Stimulated activated CD4-positive, alpha-beta T cell treated with anti-CD3 and anti-CD28 coated beads, TNF-alpha, amount 100 ng/mL, for 4 hours (primary cell): ENCODE data around the gene PLPP1.

ENCODE experiments used
- DNase-seq, 3 experiments: peaks; one replicate each; pipeline ENCODE4 v3.0.0-alpha.2; 2020; ENCODE audit warnings: low read depth in 3 of 3

PLPP1 gene

DNA sequence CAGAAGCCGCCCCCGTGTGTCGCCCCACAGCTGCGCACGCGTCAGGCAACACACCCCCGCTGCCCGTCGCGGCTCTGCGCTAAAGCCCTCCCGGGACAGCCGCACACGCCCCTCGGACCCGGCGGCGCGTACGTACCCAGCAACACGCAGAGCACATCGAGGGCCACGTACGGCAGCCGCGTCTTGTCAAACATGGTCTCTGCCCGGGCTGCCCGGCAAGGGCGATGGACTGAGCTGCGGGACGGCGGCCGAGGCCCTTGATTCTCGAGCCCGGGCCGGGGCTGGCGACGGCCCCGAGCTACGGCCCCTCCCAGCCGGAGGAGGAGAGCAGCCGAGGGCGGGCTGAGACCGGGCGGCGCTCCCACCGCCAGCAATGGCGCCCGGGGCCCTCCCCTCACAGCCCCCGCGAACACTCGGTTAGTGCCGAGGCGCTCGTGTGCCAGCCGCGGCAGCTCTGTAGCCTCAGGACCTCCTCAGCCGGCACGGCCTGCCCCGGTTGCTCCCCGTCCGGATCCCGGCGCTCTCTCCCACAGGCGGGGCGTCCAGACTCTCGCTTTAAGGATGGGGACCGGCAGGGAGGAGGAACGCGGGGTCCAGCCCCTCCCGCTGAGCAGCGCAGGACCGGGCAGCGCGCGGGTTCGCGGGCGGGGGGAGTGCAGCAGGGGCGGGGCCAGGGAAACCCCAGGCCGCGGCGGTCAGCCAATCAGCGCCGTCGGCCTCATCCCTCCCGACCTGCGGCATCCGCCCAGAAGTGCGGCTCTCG is at the start of gene PLPP1:
Gene PLPP1, minus strand, starts transcription at position 529 of the 763 bp plus-strand sequence. Its CDS starts 335 bp downstream, at position 194.
- DNase-seq: peak; percentile 71 to 74 (median 71)

- no peak for DNase-seq
Measured at GRCh38 chr5:55583578-55583977, 48.8 kb upstream of the PLPP1 start.

GRCh38 chr5:55582256-55582655 is 47.5 kb upstream of the PLPP1 start:
- DNase-seq: no peak

DNA sequence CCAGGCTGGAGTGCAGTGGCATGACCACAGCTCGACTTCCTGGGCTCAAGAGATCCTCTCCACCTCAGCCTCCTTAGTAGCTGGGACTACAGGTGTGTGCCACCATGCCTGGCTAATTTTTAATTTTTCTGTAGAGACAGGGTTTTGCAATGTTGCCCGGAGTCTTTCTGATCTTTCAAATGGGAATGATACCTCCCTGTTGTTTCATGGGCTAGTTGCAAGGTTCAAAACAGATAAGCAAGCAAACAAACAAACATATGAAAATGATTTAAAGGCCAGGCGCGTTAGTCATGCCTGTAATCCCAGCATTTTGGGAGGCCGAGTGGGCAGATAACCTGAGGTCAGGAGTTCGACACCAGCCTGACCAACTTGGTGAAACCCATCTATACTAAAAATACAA is 45.3 kb upstream of the PLPP1 start:
- DNase-seq: no peak

GRCh38 chr5:55578771-55579170 is 44.0 kb upstream of the PLPP1 start:
- no peak for DNase-seq

DNA sequence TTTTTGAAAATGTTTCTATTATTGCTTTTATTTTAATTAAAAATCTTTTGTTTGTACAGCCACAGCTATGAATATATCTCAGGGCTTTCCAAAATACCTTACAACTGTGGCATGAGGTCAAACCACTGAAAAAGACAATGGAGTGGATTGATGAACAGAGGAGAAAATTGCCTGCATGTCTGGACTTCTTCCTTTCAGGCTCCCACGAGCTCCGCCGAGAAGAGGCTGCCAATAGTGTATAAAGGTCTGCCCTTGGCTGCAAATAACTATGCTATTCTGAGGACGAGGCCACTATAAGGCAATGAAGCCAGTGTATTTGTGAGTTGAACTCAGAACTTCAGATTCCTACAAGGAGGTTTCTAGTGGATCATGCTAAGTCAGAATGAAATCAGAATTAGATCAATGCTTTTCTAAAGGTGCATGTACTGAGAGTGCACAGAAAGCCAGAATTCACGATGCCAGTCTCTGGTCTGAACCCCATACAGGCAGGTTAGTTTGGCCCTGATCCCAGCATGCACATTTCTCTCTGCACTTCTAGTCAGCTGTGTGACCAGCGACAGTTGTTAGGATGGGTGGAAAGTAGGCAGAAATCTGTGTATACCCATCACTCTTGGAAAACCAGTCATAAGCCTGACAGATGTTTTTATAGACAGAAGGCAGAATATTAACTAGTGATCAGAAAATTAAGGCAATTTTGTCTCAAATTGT is 42.7 kb upstream of the PLPP1 start:
- no peak for DNase-seq

GRCh38 chr5:55576661-55577060 is 41.9 kb upstream of the PLPP1 start:
- no peak for DNase-seq

DNA sequence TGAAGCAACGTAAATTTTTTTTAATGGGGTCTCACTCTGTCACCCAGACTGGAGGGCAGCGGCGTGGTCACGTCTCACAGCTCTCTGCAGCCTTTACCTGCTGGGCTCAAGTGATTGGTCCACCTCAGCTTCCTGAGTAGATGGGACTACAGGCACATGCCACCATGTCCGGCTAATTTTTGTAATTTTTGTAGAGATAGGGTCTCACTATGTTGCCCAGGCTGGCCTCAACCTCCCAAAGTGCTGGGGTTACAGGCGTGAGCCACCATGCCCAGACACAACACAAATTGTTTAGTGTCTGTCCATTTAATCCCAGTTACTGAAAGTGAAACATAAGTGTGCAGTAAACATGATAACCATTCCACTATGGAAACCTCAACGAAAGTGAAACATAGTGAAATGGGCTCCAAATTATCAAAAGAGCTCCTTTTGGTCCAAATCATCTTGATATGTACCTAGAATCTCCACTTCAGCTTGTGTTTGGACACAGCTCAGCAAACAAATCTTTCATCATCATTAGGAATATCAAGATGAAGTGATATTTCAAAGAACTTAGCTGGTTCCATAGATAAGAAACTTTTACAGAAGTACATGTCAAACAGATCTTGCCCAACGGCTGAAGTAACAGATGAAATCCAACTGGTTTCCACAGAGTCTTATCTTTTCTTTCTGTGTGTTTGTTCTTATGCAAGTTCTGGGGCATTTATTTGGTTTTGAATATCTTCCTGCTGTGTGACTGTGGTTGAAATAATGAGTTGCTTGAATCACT is 41.2 kb upstream of the PLPP1 start:
- DNase-seq: no peak

GRCh38 chr5:55572600-55572999 is 37.8 kb upstream of the PLPP1 start:
- DNase-seq: no peak

DNA sequence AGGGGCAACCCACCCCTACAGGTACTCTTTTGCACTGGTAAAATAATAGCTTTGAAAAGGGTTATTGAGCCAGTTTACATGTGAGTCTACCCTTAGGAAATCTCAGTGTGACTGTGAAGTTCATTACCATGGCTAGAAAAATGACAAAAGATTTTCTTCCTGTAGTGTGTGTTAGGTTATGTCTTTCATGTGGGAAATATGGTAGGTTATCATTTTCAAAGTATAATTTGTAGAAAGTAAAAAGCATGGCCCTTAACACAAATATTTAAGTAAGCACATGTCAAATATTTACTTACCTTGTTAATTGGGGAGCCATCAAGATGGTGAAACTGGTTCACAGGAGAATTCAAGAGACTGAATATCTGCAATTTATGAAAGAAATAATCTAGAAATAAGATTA is 37.3 kb upstream of the PLPP1 start:
- DNase-seq: no peak

DNA sequence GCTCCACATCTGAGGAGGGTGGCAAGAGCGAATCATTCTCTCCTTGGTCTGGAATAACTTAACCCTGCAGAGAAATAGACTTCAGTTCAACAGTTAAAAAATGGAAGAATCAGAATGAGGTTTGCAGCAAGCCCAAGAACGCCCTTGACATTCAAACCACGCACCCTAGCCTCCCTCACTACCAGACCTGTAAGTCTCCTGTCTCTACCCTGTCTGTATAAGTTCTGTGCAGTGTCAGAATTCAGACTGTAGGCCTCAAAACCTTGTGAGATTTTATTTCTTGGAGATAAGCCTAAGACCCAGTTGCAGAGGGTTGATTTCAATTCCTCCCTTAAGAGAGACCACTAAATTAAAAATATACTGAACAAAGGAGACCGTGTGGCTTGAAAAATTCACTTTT is 35.8 kb upstream of the PLPP1 start:
- no peak for DNase-seq

- DNase-seq: no peak
Measured at GRCh38 chr5:55570026-55570425, 35.3 kb upstream of the PLPP1 start.

DNA sequence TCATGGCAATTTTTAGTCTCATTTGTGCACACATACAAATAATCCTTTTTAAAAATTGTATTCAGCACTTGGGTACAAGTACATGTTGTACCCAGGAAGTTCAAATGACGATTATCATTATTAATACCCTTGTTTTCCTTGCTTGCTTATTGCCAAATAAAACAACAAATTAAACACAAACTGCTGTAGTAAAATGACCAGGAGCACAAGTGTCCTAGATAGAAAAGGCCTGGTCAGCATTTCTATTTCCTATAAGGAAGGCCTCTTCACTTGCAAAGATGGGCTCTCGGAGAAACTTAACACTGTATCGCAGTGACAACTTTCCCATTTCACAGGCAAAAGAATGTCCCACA is 34.7 kb upstream of the PLPP1 start:
- DNase-seq: no peak

- no peak for DNase-seq
Measured at GRCh38 chr5:55568654-55569512, 34.1 kb upstream of the PLPP1 start.

DNA sequence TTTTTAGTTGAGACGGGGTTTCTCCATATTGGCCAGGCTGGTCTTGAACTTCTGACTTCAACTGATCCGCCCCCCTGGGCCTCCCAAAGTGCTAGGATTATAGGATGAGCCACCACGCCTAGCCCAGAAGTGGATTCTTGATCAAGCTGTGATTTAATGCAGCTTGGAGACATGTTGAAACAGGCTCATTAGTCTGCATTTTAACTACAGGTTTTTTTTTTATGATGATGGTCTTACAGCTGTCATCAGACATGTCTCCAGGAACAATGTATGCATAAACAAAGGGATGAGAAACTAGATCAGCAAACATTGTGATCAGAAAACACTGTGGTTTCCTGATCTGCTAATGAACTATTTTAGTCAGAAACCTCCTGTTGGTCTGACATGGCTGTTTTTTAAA is 30.0 kb upstream of the PLPP1 start:
- DNase-seq: no peak

DNA sequence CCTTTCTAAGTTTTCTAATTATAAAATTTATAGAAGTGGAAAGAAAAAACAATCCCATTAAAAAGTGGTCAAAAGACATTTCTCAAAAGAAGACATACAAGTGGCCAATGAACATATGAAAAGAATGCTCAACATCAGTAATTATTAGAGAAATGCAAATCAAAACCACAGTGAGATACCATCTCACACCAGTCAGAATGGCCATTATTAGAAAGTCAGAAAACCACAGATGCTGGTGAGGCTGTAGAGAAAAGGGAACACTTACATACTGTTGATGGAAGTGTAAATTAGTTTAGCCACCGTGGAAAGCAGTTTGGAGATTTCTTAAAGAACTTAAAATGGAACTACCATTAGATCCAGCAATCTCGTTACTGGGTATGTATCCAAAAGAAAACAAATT is 23.7 kb upstream of the PLPP1 start:
- no peak for DNase-seq

GRCh38 chr5:55557123-55557522 is 22.4 kb upstream of the PLPP1 start:
- no peak for DNase-seq

DNA sequence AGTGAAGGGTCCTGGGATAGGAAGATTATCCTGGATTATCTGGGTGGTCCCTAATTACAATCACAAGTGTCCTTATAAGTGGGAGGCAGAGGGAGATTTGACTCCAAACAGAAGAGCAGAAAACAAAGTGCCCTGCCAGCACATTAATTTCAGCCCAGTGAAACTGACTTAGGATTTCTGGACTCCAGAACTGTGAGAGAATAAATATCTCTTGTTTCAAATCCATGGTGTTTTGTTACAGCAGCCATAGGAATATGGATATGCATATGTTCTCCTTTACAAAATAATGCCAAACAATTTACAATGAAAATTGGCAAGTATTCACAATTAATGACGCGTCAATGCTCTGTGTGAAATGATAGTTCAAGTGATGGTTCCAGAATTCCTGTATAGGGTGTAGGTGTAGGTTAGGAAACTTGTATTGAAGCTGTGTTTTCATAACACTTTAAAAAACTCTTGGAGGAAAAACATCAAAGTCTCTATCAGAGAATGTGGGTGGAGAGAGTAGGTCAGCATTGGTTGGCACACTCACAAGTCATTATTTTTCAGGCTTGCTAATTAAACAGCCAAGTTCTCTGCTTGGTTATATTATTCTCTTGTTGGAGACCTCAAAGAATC is 19.9 kb upstream of the PLPP1 start:
- DNase-seq: no peak

GRCh38 chr5:55551904-55552303 is 17.1 kb upstream of the PLPP1 start:
- DNase-seq: no peak

- no peak for DNase-seq
Measured at GRCh38 chr5:55551358-55551757, 16.6 kb upstream of the PLPP1 start.

GRCh38 chr5:55547781-55548180 is 13.0 kb upstream of the PLPP1 start:
- no peak for DNase-seq
